T-cell (primary cell): Measurements from ENCODE around the gene ARL6IP1. TPM values are rescaled to one million over a fixed set of nuclear protein-coding genes. Genes with fewer than 3 reads are reported as not detected.

Experiments used
- ATAC-seq, 4 experiments: fragments of 200-7000 bp in 3 of 4; fragments of 150-1000 bp in 1 of 4; cut with Tn5 transposase; replicated peaks in 1 of 4; 1 replicate in 3 of 4; 2 replicates in 1 of 4; pipeline ENCODE4 v1.10.0; 2021; ENCODE audit warnings: moderate library complexity in 3 of 4, mild to moderate bottlenecking in 2 of 4, moderate number of reproducible peaks in 1 of 4
- CTCF ChIA-PET, 2 donors: fragments of 300-600 bp; sonication (Branson Sonifier 250); formaldehyde crosslinking; loops; one replicate each; lab custom pipeline; 2022; ENCODE audit warnings: antibody characterized with exemption in 2 of 2; lab: Charles Lee
- POLR2A ChIA-PET, 2 donors: fragments of 300-600 bp; sonication (Branson Sonifier 250); formaldehyde crosslinking; loops; one replicate each; lab custom pipeline; 2022; ENCODE audit warnings: antibody characterized with exemption in 2 of 2; lab: Charles Lee
- DNase-seq, 35 experiments: peaks; one replicate each; pipeline versions ENCODE4 v3.0.0 to v3.0.0-alpha.2; 2013 to 2023
- H3K27ac ChIP-seq: one replicate; pipeline ENCODE4 v1.5.1; 2013; ENCODE audit warnings: low read length
- H3K27me3 ChIP-seq, 2 experiments: replicated peaks in 1 of 2; 1 replicate in 1 of 2; 2 replicates in 1 of 2; pipeline versions ENCODE4 v1.6.1 to v1.7.0; 2013; ENCODE audit warnings: low read length in 1 of 2, mixed read lengths in 1 of 2; ENCODE audit not compliant: control insufficient read depth in 2 of 2, insufficient read depth in 2 of 2; ENCODE audit errors: extremely low read depth in 1 of 2
- H3K36me3 ChIP-seq, 2 donors: 1 replicate in 1 of 2; 2 replicates in 1 of 2; pipeline versions ENCODE4 v1.6.1 to v1.7.0; 2013; ENCODE audit warnings: low read length in 1 of 2; ENCODE audit not compliant: control insufficient read depth in 2 of 2, insufficient read depth in 1 of 2; ENCODE audit errors: extremely low read depth in 1 of 2
- H3K4me1 ChIP-seq, 2 experiments: 1 replicate in 1 of 2; 2 replicates in 1 of 2; pipeline versions ENCODE4 v1.6.1 to v1.7.0; 2013; ENCODE audit warnings: low read length in 2 of 2, mixed read lengths in 1 of 2; ENCODE audit not compliant: insufficient read depth in 2 of 2, control insufficient read depth in 1 of 2; ENCODE audit errors: extremely low read depth in 1 of 2
- H3K4me3 ChIP-seq, 2 donors: 1 replicate in 1 of 2; 2 replicates in 1 of 2; pipeline versions ENCODE4 v1.5.1 to v1.7.0; 2013; ENCODE audit warnings: mild to moderate bottlenecking in 2 of 2, low read length in 1 of 2, moderate library complexity in 1 of 2; ENCODE audit not compliant: control insufficient read depth in 1 of 2; ENCODE audit errors: extremely low read depth in 1 of 2
- H3K9me3 ChIP-seq: 2 replicates; pipeline ENCODE4 v1.7.0; 2013
- H3K27ac Mint-ChIP-seq, 2 donors: one replicate each; pipeline ENCODE4 v1.8.0; 2020 to 2021; ENCODE audit warnings: mild to moderate bottlenecking in 2 of 2, mixed read lengths in 2 of 2
- H3K27me3 Mint-ChIP-seq, 2 donors: one replicate each; pipeline ENCODE4 v1.8.0; 2021 to 2022; ENCODE audit warnings: mixed read lengths in 2 of 2
- H3K36me3 Mint-ChIP-seq: one replicate; pipeline ENCODE4 v1.8.0; 2021; ENCODE audit warnings: mixed read lengths
- H3K4me1 Mint-ChIP-seq, 3 donors: one replicate each; pipeline ENCODE4 v1.8.0; 2020 to 2022; ENCODE audit warnings: mixed read lengths in 3 of 3, mild to moderate bottlenecking in 1 of 3
- H3K4me3 Mint-ChIP-seq, 3 donors: one replicate each; pipeline ENCODE4 v1.8.0; 2020 to 2022; ENCODE audit warnings: mild to moderate bottlenecking in 3 of 3, mixed read lengths in 3 of 3, moderate library complexity in 3 of 3
- H3K9me3 Mint-ChIP-seq, 3 donors: one replicate each; pipeline ENCODE4 v1.8.0; 2020 to 2022; ENCODE audit warnings: mixed read lengths in 3 of 3
- WGBS: methylation state at CpG from one replicate; pipeline ENCODE4 v1.1.5; 2013; ENCODE audit warnings: missing lambda C conversion rate; ENCODE audit not compliant: insufficient coverage; 5-methylcytosine and 5-hydroxymethylcytosine counted together
- total RNA-seq, 35 experiments: library from RNA in 6 of 35; stranded (reverse) in 6 of 35; fragments of 120-200 nt in 1 of 35; gene quantifications; one replicate each; pipeline versions ENCODE4 v1.2.1 to v1.2.4 and lab custom pipeline; 2013 to 2026

ARL6IP1 gene
- total RNA-seq, 5 donors from 2014 or later (not counting 1 experiment from before 2014, with no cell fraction given), result 78.8 to 122 (median 89.5) TPM

DNA sequence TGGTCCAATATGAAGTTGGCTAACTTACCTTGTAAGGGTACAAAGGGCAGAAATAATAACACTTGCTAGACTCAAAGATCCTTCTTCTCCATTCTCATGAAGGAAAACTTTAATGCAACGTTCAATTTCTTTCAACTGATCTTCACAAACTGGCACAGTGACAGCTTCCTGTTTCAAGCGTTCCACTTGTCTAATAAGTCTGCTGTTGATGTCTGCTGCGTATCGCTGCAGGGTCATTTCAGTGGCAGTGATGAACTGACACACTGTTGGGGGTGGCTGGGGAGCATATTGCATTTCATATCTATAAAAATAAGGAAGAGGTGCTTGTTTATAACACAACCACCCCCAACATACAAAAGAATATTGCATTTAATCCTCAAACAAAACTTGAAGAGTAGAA, 33.5 kb upstream of the ARL6IP1 start:
- ChIA-PET POLR2A (interaction anchor here in 1 of 2 donors (0.6 kb wide), 1 partner anchor 18 kb away, joined by 17 read pairs; no protein-coding TSS in a partner anchor), CTCF (interaction anchor here (0.5 to 1.1 kb wide), 2 partner anchors 13 to 19 kb away, joined by 4 to 5 read pairs; no protein-coding TSS in a partner anchor)
- Histone ChIP-seq H3K27ac (no peak overlapping the region), H3K4me1 (no peaks in the 10 kb centered on the region), H3K27me3 (no peaks in the 10 kb centered on the region), H3K4me3 (no peak overlapping the region), H3K9me3 (no peaks in the 10 kb centered on the region), H3K36me3 (peaks cover 19 to 91% of the 10 kb centered on the region in 2 donors)
- Mint-ChIP-seq H3K27ac (peak overlapping the region in 1 of 2 donors; percentile 25), H3K4me3 (no peak overlapping the region), H3K36me3 (peaks cover 56% of the 10 kb centered on the region), H3K27me3 (no peaks in the 10 kb centered on the region), H3K4me1 (no peaks in the 10 kb centered on the region), H3K9me3 (no peaks in the 10 kb centered on the region)
- WGBS, result 40% methylated on average over 1 of the region's 4 CpGs
- DNase-seq (no peak), ATAC-seq (no peak)

DNA sequence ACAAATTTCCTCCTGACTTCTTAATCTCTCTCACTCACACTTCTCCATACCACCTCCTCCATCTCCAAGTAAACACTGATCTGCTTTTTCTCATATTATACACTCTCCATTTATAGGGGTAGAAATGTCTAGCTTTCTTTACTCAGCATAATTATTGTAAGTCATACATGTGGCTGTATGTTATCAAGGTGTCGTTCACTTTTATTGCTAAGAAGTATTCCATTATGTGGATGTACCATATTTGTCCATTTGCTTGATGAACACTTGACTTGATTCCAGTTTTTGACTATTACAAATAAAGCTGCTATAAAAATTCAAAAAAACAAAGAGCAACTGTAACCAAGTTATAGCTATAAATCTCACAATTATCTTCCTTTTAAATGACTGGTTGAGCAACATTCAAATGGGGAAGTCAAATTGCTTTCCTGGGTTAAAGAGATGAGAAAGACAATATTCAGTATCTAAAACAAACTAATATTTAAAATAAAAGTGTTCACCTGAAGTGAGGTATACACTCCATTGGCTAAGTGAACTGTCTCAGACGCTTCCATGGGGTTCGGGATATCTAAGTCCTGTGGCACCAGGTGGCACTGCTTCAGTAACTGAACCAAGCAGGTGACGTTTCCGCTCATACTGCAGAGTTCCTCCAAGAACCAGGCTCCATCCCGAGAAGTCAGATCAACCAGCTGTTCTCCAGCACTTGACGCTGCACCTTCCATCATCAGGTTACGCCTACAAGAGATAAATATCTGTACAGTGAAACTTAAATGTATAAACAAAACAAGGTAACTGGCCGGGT, 32.6 kb upstream of the ARL6IP1 start:
- H3K36me3 ChIP-seq, result peaks cover 14 to 90% of the 10 kb centered on the region in 2 donors
- H3K27ac Mint-ChIP-seq, result peak overlapping the region in 1 of 2 donors; percentile 59

DNA sequence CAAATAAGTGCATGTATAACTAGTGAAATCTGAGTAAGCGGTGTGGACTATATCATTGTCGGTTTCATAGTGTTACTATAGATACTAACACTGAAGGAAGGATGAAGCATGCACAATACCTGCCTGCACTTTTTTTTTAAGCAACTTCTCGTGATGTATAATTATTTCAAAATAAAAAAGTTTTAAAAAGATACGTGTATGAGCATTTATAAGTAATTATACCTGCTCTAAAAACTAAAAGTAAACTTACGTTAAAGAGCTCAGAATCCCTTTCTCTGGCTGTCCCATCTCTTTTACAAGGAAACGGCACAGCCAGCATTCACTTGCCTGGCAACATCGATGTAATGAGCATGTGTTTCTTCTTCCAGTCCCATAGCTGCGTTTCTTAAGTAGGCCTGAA, 31.3 kb upstream of the ARL6IP1 start:
- H3K4me1 Mint-ChIP-seq, result peaks cover 0 to 1% (median 0%) of the 10 kb centered on the region in 3 donors
- H3K27me3 Mint-ChIP-seq, result no peaks in the 10 kb centered on the region
- H3K36me3 Mint-ChIP-seq, result peaks cover 61% of the 10 kb centered on the region
- WGBS, result 100% methylated on average over 4 of the region's 8 CpGs
- Histone ChIP-seq H3K4me3 (no peak overlapping the region), H3K27me3 (no peaks in the 10 kb centered on the region), H3K36me3 (peaks cover 11 to 87% of the 10 kb centered on the region in 2 donors), H3K9me3 (no peaks in the 10 kb centered on the region), H3K4me1 (no peaks in the 10 kb centered on the region), H3K27ac (no peak overlapping the region)
- ATAC-seq, result no peak
- POLR2A ChIA-PET, result interaction anchor here in 1 of 2 donors (0.6 kb wide), 1 partner anchor 30 kb away, joined by 4 read pairs; no protein-coding TSS in a partner anchor
- CTCF ChIA-PET, result interaction anchor here in 1 of 2 donors (2.4 kb wide), 1 partner anchor 31 kb away, joined by 12 read pairs; the partner anchor contains the start of gene ARL6IP1
- H3K9me3 Mint-ChIP-seq, result no peaks in the 10 kb centered on the region
- DNase-seq, result no peak
- H3K27ac Mint-ChIP-seq, result no peak overlapping the region
- H3K4me3 Mint-ChIP-seq, result no peak overlapping the region

More for the DNA sequence above, 32.6 kb upstream of the ARL6IP1 start:
- ChIA-PET CTCF (interaction anchor here in 1 of 2 donors (0.6 to 2.4 kb wide), 3 partner anchors 14 to 32 kb away, joined by 4 to 12 read pairs (median 4); partner anchors contain the start of gene ARL6IP1), POLR2A (no interaction called here)
- WGBS, result 96% methylated on average over 5 of the region's 9 CpGs
- Mint-ChIP-seq H3K36me3 (peaks cover 60% of the 10 kb centered on the region), H3K4me1 (peaks cover 0 to 1% (median 0%) of the 10 kb centered on the region in 3 donors), H3K9me3 (no peaks in the 10 kb centered on the region), H3K27me3 (no peaks in the 10 kb centered on the region), H3K4me3 (no peak overlapping the region)
- Histone ChIP-seq H3K4me3 (no peak overlapping the region), H3K4me1 (no peaks in the 10 kb centered on the region), H3K9me3 (no peaks in the 10 kb centered on the region), H3K27me3 (no peaks in the 10 kb centered on the region), H3K27ac (no peak overlapping the region)
- ATAC-seq (no peak), DNase-seq (no peak)

DNA sequence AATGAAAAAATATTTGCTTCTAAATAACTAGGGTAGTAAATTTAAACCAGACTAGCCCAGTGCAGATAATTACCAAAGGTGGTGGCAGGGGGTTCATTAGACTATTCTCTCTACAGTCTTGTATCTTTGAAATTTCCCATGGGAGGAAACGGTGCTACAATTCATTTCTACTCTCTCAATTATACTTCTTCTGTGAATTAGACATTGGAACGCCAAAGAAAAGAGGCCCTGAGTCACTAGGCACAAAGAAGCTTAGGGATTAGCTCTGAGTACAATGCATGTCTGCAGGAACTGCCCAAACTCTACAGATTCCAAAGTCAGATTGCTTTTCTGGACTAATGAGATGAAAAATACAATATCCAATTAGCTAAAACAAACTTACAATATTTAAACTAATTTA, 30.7 kb upstream of the ARL6IP1 start:
- POLR2A ChIA-PET, result interaction anchor here in 1 of 2 donors (0.6 kb wide), 1 partner anchor 30 kb away, joined by 4 read pairs; no protein-coding TSS in a partner anchor
- CTCF ChIA-PET, result interaction anchor here in 1 of 2 donors (2.4 kb wide), 1 partner anchor 30 kb away, joined by 12 read pairs; the partner anchor contains the start of gene ARL6IP1

DNA sequence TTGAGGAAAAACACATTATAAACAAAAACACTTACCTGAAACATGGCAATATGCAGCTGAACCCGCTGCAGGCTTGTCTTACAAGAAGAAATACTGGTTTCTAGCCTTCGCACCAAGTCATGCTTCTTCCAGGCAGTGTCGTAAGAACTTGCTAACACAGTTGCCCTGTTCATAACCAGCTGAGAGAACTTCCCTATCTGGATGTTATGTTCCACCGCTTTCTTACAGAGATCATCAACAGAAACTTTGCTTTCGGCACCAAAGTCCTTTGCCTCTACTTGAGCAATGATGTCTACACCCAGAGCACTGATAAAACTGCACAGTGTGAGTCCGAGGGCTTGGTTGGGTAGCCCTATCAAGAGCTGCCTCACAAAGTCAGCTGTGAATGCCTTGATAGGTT, 27.9 kb upstream of the ARL6IP1 start:
- no peaks in the 10 kb centered on the region for H3K27me3 Mint-ChIP-seq
- no peak overlapping the region for H3K27ac Mint-ChIP-seq
- no peaks in the 10 kb centered on the region for H3K9me3 ChIP-seq
- H3K4me3 Mint-ChIP-seq, result no peak overlapping the region
- ChIA-PET CTCF (no interaction called here), POLR2A (interaction anchor here in 1 of 2 donors (0.6 kb wide), 1 partner anchor 57 kb away, joined by 3 read pairs; no protein-coding TSS in a partner anchor)
- H3K36me3 Mint-ChIP-seq, result peaks cover 32% of the 10 kb centered on the region
- no peak overlapping the region for H3K4me3 ChIP-seq
- no peak overlapping the region for H3K27ac ChIP-seq
- no peaks in the 10 kb centered on the region for H3K27me3 ChIP-seq
- H3K4me1 ChIP-seq, result no peaks in the 10 kb centered on the region
- no peak for DNase-seq
- no peaks in the 10 kb centered on the region for H3K9me3 Mint-ChIP-seq
- peaks cover 0 to 1% (median 0%) of the 10 kb centered on the region in 3 donors for H3K4me1 Mint-ChIP-seq
- H3K36me3 ChIP-seq, result peaks cover 4 to 54% of the 10 kb centered on the region in 2 donors
- no peak for ATAC-seq
- 98% methylated on average over 6 of the region's 6 CpGs for WGBS

More for the DNA sequence above, 30.7 kb upstream of the ARL6IP1 start:
- Histone ChIP-seq H3K9me3 (no peaks in the 10 kb centered on the region), H3K36me3 (peaks cover 11 to 81% of the 10 kb centered on the region in 2 donors), H3K27ac (no peak overlapping the region), H3K4me1 (no peaks in the 10 kb centered on the region), H3K4me3 (no peak overlapping the region), H3K27me3 (no peaks in the 10 kb centered on the region)
- H3K4me3 Mint-ChIP-seq, result no peak overlapping the region
- peaks cover 0 to 1% (median 0%) of the 10 kb centered on the region in 3 donors for H3K4me1 Mint-ChIP-seq
- DNase-seq (no peak), ATAC-seq (no peak)
- peaks cover 55% of the 10 kb centered on the region for H3K36me3 Mint-ChIP-seq
- H3K9me3 Mint-ChIP-seq, result no peaks in the 10 kb centered on the region
- no peaks in the 10 kb centered on the region for H3K27me3 Mint-ChIP-seq
- no peak overlapping the region for H3K27ac Mint-ChIP-seq
- WGBS, result no CpG with 5 or more reads among the region's 2 CpGs

DNA sequence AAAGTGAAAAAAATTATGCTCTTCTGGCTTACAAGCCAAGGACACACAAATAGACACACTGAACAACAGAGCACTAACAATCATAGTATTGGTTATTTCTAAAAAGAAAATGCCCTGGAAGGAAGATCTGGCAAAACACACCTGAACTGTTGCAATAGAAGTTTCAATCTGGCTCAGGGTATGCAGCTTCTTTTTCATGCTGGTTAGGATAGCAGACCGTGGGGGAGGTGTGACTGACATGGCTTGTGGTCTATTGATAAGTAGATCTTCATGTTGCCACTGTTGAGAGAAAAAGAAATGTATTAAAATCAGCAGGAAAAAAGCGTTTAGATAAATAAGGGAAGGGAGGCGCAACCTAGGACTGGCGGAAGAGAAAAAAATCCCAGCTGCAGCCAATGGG, 26.5 kb upstream of the ARL6IP1 start:
- Mint-ChIP-seq H3K36me3 (peaks cover 26% of the 10 kb centered on the region), H3K4me3 (no peak overlapping the region), H3K9me3 (no peaks in the 10 kb centered on the region), H3K27ac (peak overlapping the region in 1 of 2 donors; percentile 2), H3K4me1 (peaks cover 0 to 1% (median 0%) of the 10 kb centered on the region in 3 donors), H3K27me3 (no peaks in the 10 kb centered on the region)
- ChIA-PET POLR2A (no interaction called here), CTCF (no interaction called here)
- ATAC-seq, result no peak
- no peak for DNase-seq
- H3K4me1 ChIP-seq, result no peaks in the 10 kb centered on the region
- H3K27ac ChIP-seq, result no peak overlapping the region
- H3K4me3 ChIP-seq, result no peak overlapping the region
- 57% methylated on average over 2 of the region's 4 CpGs for WGBS
- H3K27me3 ChIP-seq, result no peaks in the 10 kb centered on the region
- H3K36me3 ChIP-seq, result peaks cover 4 to 44% of the 10 kb centered on the region in 2 donors
- no peaks in the 10 kb centered on the region for H3K9me3 ChIP-seq
